Heart left ventricle (tissue), 16 donors: Measurements from ENCODE around the gene NFATC1. TPM values are rescaled to one million over a fixed set of nuclear protein-coding genes. Genes with fewer than 3 reads are reported as not detected.
A peak's percentile ranks its signal among the peaks of the same experiment; 100 is the strongest.

Source experiments
- ATAC-seq, 4 donors: fragments of 200-7000 bp; cut with Tn5 transposase; one replicate each; pipeline ENCODE4 v1.9.1; 2020 to 2022; ENCODE audit warnings: moderate library complexity in 4 of 4, mild to moderate bottlenecking in 3 of 4, moderate number of reproducible peaks in 1 of 4
- DNase-seq, 5 donors: peaks; one replicate each; pipeline ENCODE4 v3.0.0-alpha.2; 2020
- H3K27ac ChIP-seq, 12 donors: fragments of 200-600 bp; sonication (generic) in 4 of 12; one replicate each; pipeline versions ENCODE4 v1.5.0 to v1.8.0; 2016 to 2022; ENCODE audit warnings: mild to moderate bottlenecking in 2 of 12
- H3K27me3 ChIP-seq, 9 donors: fragments of 200-600 bp; sonication (generic) in 2 of 9; one replicate each; pipeline versions ENCODE4 v1.5.1 to v1.8.0; 2016 to 2022; ENCODE audit warnings: mild to moderate bottlenecking in 3 of 9
- H3K36me3 ChIP-seq, 9 donors: fragments of 200-600 bp; sonication (generic) in 2 of 9; one replicate each; pipeline versions ENCODE4 v1.5.0 to v1.8.0; 2018 to 2022; ENCODE audit warnings: mild to moderate bottlenecking in 2 of 9
- H3K4me1 ChIP-seq, 12 donors: fragments of 200-600 bp; sonication (generic) in 4 of 12; one replicate each; pipeline versions ENCODE4 v1.5.0 to v1.8.0; 2016 to 2022; ENCODE audit warnings: mild to moderate bottlenecking in 3 of 12
- H3K4me3 ChIP-seq, 12 donors: fragments of 200-600 bp; sonication (generic) in 4 of 12; one replicate each; pipeline versions ENCODE4 v1.5.0 to v1.8.0; 2017 to 2022; ENCODE audit warnings: mild to moderate bottlenecking in 9 of 12, moderate library complexity in 4 of 12
- H3K9me3 ChIP-seq, 12 donors: fragments of 200-600 bp; sonication (generic) in 4 of 12; one replicate each; pipeline versions ENCODE4 v1.5.0 to v1.8.0; 2016 to 2022; ENCODE audit warnings: mild to moderate bottlenecking in 1 of 12
- POLR2A ChIP-seq, 2 donors: fragments of 450-650 bp; IDR thresholded peaks; one replicate each; pipeline ENCODE4 v1.6.1; 2017; ENCODE audit warnings: antibody characterized with exemption in 2 of 2, mild to moderate bottlenecking in 2 of 2, moderate library complexity in 2 of 2
- WGBS, 4 donors: extraction: QIAGEN DNeasy Blood & Tissue Kit in 2 of 4; methylation state at CpG; one replicate each; pipeline versions ENCODE4 v1.1.5 to v1.1.7; 2013 to 2018; 5-methylcytosine and 5-hydroxymethylcytosine counted together
- intact Hi-C, 10 donors: fragments of 100-400 bp; cut with DNase I; formaldehyde crosslinking; loops; one replicate each; pipeline versions ENCODE4 v1.11.1 to v1.14.2; 2022
- polyA plus RNA-seq, 2 donors: library from polyadenylated mRNA; stranded (reverse); fragments of 200-250 nt; gene quantifications; one replicate each; pipeline ENCODE4 v1.2.3, GENCODE V29; 2013
- total RNA-seq, 9 donors: library from RNA; depleted of rRNA in 2 of 9; stranded (reverse); fragments of >200 nt in 2 of 9; fragmentation: NEBNext Ultra II Directional in 3 of 9; extraction: Animal tissue kit (Norgen Biotek cat#: 25700) in 3 of 9; gene quantifications; one replicate each; pipeline versions ENCODE4 v1.1.0 to v1.2.4, GENCODE V29; 2016 to 2023
- TF ChIP-seq, protein P1 (sequence below), 12 donors: fragments of 200-600 bp; sonication (generic) in 4 of 12; IDR thresholded peaks; one replicate each; pipeline versions ENCODE4 v1.5.0 to v1.8.0; 2018 to 2022; ENCODE audit warnings: antibody characterized with exemption in 12 of 12, mild to moderate bottlenecking in 5 of 12
- donor health status: ischemic (EF 13 %, LVEDD 7.1; RV severe dilation, severe dysfunction).
- donor health status: healthy with polysubstance abuse.
- donor health status: DM: no; HTN: yes; CAD: no.
- donor health status: DM: no; HTN: no; CAD: no.
- donor health status: ischemic (EF 25% LVEDD 6.9; RV normal size, moderate dysfunction).
- donor health status: ischemic (EF 25% LVEDD 5.7; RV mildly dilated, moderate dysfunction).
- donor health status: healthy.
- donor health status: DM: yes; HTN: yes; CAD: no.
- donor health status: ischemic (EF 35%, LVEDD 5.7; RV mildly dilated, moderate dysfunction).
- donor health status: nonischemic (EF 11% LVEDD 7.7; RV severe dilation, severe dysfunction).
- donor health status: DM: yes; HTN: yes; CAD: no.
- donor health status: PGD.
- donor health status: ischemic (EF 29% LVEDD 5.4; RV normal size, mild dysfunction).
- donor health status: nonischemic (EF 23%, LVEDD 6.1; RV moderate dilation, normal function).

Gene NFATC1
- total and polyA plus RNA-seq, 11 donors, result 6.5 to 26.7 (median 15.3) TPM

DNA sequence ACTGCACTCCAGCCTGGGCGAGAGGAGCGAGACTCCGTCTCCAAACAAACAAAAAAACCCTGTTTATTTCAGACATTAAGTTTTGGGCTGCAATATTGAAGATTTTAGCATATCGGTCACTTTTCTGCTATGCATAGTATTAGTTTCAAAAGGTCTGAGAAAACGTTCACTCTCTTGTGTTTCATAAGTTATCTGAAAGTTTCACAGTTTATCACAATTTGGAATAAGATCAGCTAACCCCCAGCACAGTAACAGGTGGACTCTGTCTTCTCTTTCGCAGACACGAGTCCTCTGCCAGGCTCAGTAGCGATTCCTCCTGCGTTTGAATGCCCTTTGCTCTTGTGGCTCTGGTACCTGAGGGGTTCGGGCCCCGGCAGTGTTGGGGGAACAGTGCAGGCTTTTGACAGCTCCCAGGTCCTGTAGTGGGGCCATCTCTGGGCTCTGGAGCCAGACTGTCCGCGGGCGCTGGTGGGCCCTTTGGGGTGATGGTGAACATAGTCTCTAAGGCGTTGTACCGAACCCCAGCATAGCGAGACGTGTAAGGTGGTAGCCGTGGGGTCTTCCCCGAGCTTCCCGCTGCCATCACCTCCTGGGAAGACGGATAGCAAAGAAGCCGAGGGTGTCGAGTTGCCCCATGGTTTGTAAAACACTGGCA, 20.4 kb downstream of the NFATC1 start:
- 91 to 96% (median 93%) methylated on average over 22 to 24 of the region's 24 CpGs for WGBS, 4 donors
- DNase-seq (peak in 1 of 5 donors; percentile 53), ATAC-seq (no peak)
- Histone ChIP-seq H3K9me3 (no peaks in the 10 kb centered on the region), H3K4me3 (no peak overlapping the region), H3K27me3 (no peaks in the 10 kb centered on the region), H3K4me1 (peaks cover 0 to 17% (median 0%) of the 10 kb centered on the region in 12 donors), H3K27ac (no peak overlapping the region), H3K36me3 (peaks cover 0 to 52% (median 26%) of the 10 kb centered on the region in 9 donors)
- TF ChIP-seq POLR2A (IDR thresholded peaks at IDR 0.05), result no peak
- TF ChIP-seq, protein P1, sequence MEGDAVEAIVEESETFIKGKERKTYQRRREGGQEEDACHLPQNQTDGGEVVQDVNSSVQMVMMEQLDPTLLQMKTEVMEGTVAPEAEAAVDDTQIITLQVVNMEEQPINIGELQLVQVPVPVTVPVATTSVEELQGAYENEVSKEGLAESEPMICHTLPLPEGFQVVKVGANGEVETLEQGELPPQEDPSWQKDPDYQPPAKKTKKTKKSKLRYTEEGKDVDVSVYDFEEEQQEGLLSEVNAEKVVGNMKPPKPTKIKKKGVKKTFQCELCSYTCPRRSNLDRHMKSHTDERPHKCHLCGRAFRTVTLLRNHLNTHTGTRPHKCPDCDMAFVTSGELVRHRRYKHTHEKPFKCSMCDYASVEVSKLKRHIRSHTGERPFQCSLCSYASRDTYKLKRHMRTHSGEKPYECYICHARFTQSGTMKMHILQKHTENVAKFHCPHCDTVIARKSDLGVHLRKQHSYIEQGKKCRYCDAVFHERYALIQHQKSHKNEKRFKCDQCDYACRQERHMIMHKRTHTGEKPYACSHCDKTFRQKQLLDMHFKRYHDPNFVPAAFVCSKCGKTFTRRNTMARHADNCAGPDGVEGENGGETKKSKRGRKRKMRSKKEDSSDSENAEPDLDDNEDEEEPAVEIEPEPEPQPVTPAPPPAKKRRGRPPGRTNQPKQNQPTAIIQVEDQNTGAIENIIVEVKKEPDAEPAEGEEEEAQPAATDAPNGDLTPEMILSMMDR (IDR thresholded peaks at IDR 0.05), result no peak
- intact Hi-C loops, result no loop called here

DNA sequence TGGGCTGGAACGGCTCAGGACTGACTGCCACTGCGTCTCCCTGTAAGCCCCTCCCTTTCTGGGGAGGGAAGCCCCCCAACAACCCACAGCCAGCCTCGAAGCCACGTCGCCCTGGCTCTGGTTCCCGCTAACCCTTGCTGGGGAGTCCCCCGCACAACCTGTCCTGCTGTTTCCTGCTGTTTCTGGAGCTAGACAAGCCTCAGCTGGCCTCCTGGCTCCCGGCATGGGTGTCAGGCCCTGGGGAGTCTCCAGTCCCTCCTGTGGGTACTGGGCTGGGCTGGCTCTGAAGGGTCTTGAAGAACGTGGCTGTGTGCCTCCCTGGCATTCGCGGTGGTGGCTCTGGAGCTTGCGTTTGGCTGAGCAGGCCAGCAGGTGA, 20.9 kb downstream of the NFATC1 start:
- intact Hi-C loops, result no loop called here
- TF ChIP-seq, protein P1 (IDR thresholded peaks at IDR 0.05), result no peak
- no peak for TF ChIP-seq POLR2A (IDR thresholded peaks at IDR 0.05)
- Histone ChIP-seq H3K4me1 (peaks cover 0 to 17% (median 0%) of the 10 kb centered on the region in 12 donors), H3K4me3 (no peak overlapping the region), H3K36me3 (peaks cover 0 to 53% (median 24%) of the 10 kb centered on the region in 9 donors), H3K9me3 (no peaks in the 10 kb centered on the region), H3K27ac (no peak overlapping the region), H3K27me3 (no peaks in the 10 kb centered on the region)
- DNase-seq (peak in 1 of 5 donors; percentile 46), ATAC-seq (no peak)
- 90 to 94% (median 91%) methylated on average over 11 to 12 of the region's 12 CpGs for WGBS, 4 donors

DNA sequence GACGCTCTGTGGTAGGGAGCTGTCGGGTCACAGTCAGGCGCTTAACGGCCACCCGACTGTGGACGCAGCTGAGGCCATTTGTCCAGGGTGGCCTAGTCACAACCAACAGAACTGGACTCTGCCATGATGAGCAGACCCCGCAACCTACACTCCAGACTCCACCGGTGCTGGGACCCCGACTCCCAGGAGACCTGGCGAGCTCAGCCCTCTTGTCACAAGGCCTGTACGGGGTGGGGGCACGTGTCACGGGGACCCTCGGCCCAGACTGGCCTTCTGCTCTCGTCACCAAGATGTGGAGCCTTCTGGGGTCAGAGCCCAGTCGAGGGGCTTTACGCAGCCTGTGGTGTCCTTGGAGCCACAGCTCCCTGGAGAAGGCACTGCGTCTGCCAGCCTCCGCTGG, 22.5 kb downstream of the NFATC1 start:
- Histone ChIP-seq H3K4me3 (no peak overlapping the region), H3K9me3 (no peaks in the 10 kb centered on the region), H3K4me1 (peaks cover 0 to 14% (median 2%) of the 10 kb centered on the region in 12 donors), H3K27me3 (no peaks in the 10 kb centered on the region), H3K36me3 (peaks cover 0 to 44% (median 15%) of the 10 kb centered on the region in 9 donors), H3K27ac (no peak overlapping the region)
- intact Hi-C loops, result no loop called here
- ATAC-seq (no peak), DNase-seq (peak in 1 of 5 donors; percentile 58)
- no peak for TF ChIP-seq POLR2A (IDR thresholded peaks at IDR 0.05)
- TF ChIP-seq, protein P1 (IDR thresholded peaks at IDR 0.05), result no peak
- 95 to 98% (median 97%) methylated on average over 13 to 19 of the region's 19 CpGs for WGBS, 4 donors

DNA sequence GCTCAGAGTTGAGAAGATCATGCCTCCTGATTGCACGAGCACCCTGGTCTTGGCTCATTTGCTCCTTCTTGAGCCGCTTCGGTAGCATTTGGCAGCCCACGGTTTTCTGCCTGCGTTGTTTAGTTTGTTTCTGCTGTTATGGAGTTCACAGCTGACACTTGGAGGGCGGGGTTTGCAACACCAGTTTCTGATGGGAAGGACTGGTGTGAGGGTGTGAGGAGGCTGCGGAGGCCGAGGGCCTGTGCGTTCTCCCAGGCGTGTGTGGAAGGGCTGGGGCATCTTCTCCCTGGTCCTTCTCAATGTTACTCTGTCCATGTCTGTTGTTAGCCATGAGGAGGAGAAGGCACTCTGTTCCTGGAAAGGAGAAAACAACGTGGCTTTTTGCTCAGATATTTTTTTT, 22.9 kb downstream of the NFATC1 start:
- Histone ChIP-seq H3K9me3 (no peaks in the 10 kb centered on the region), H3K36me3 (peaks cover 0 to 40% (median 11%) of the 10 kb centered on the region in 9 donors), H3K4me3 (no peak overlapping the region), H3K4me1 (peaks cover 0 to 18% (median 6%) of the 10 kb centered on the region in 12 donors), H3K27ac (no peak overlapping the region), H3K27me3 (no peaks in the 10 kb centered on the region)
- TF ChIP-seq POLR2A (IDR thresholded peaks at IDR 0.05), result no peak
- TF ChIP-seq, protein P1 (IDR thresholded peaks at IDR 0.05), result no peak
- DNase-seq (peak in 1 of 5 donors; percentile 33), ATAC-seq (no peak)
- WGBS, 4 donors, result 82 to 86% (median 85%) methylated on average over 11 of the region's 11 CpGs
- intact Hi-C loops, result no loop called here
